Measurements from ENCODE around the gene CNTNAP2.

The CNTNAP2 gene

DNA sequence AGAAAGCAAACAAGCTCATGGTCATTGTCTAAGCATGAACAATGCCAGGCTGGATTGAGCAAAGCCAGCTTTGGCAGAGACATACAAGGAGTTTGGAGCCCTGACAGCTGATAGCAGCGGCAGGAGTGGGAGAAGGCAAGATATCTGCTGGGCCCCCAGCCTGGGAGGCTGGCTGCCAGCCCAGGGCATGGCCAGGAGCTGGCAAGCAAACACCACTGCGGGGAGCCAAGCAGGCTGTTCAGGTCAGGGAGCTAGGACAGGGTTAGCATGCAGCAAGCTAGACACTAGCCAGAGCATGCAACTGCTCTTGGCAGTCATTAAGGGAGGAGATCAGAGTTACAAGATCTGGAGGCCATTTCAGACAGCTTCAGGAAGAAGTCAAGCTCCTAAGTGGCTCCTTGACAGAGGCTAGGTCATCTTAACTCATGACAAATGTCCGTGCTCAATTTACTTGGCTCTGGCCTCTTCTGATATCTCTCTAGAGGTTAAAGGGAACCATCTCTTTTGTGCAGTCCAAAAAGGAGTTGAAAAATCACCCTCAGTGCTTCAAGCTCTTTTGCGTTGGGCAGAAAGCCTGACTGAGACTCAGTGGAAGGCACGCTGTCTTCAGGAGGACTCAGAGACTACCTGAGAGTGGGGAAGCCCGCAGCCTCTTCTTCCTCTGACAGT, 2037.1 kb downstream of the CNTNAP2 start:
- Mint-ChIP-seq H3K27ac (no peak overlapping the region), H3K27me3 (ENCODE audit: low read depth) (no peaks in the 10 kb centered on the region), H3K9me3 (no peaks in the 10 kb centered on the region), H3K36me3 (ENCODE audit: low read depth) (no peaks in the 10 kb centered on the region), H3K4me3 (no peak overlapping the region), H3K4me1 (ENCODE audit: low read depth) (no peaks in the 10 kb centered on the region)
- no peak for DNase-seq (ENCODE audit: low spot score)

DNA sequence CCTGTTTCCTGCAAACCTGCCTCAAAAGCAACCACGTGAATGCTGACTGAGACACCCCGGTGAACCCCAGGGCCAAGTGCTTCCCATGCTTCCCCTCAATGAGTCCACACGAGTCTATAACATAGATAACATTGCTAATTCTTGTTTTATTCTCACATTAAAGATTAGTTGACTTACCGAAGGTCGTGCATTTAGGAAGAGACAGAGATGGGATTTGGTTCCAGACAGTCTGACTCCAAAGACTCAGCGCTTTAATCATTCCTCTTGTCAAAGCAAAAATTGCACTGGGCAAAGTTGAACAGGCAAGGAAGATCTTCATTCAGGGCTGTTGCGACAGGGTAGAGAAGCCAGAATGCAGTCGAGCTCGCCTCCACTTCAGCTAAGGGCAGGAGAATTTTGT, 2038.4 kb downstream of the CNTNAP2 start:
- H3K27ac Mint-ChIP-seq = no peak overlapping the region
- H3K4me1 Mint-ChIP-seq (ENCODE audit: low read depth) = no peaks in the 10 kb centered on the region
- no peaks in the 10 kb centered on the region for H3K9me3 Mint-ChIP-seq

DNA sequence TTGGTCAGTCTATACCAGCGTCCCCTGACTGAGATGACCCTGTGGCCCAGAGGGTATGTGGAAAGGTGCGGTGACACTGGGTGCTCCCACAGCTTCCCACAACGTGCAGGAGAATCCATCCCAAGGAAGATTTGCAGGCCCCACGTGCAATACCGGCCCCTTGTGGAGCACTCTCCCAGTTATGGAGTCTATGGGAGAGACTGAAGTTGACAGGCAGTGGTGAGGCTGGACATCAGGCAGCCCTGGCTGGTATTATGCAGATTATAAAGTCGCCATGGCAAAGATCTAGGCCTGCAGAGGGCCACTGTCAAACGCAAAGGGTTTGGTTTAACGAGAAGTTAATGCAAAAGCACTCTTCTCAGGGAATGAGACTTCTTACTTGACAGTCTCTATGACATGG, 2039.2 kb downstream of the CNTNAP2 start:
- H3K9me3 Mint-ChIP-seq = no peaks in the 10 kb centered on the region
- H3K27me3 Mint-ChIP-seq (ENCODE audit: low read depth) = no peaks in the 10 kb centered on the region
- H3K27ac Mint-ChIP-seq = no peak overlapping the region
- no peaks in the 10 kb centered on the region for H3K4me1 Mint-ChIP-seq (ENCODE audit: low read depth)
- H3K4me3 Mint-ChIP-seq = no peak overlapping the region
- DNase-seq (ENCODE audit: low spot score) = no peak
- H3K36me3 Mint-ChIP-seq (ENCODE audit: low read depth) = no peaks in the 10 kb centered on the region

More for the DNA sequence above, 2038.4 kb downstream of the CNTNAP2 start:
- Mint-ChIP-seq H3K4me3 (no peak overlapping the region), H3K27me3 (ENCODE audit: low read depth) (no peaks in the 10 kb centered on the region), H3K36me3 (ENCODE audit: low read depth) (no peaks in the 10 kb centered on the region)
- no peak for DNase-seq (ENCODE audit: low spot score)

GRCh38 chr7:148156233-148156632, 2039.6 kb downstream of the CNTNAP2 start:
- H3K4me1 Mint-ChIP-seq (ENCODE audit: low read depth) = no peaks in the 10 kb centered on the region
- no peaks in the 10 kb centered on the region for H3K9me3 Mint-ChIP-seq
- no peak overlapping the region for H3K4me3 Mint-ChIP-seq
- no peak for DNase-seq (ENCODE audit: low spot score)
- no peaks in the 10 kb centered on the region for H3K36me3 Mint-ChIP-seq (ENCODE audit: low read depth)
- H3K27me3 Mint-ChIP-seq (ENCODE audit: low read depth) = no peaks in the 10 kb centered on the region
- H3K27ac Mint-ChIP-seq = no peak overlapping the region

- H3K36me3 Mint-ChIP-seq (ENCODE audit: low read depth) = no peaks in the 10 kb centered on the region
- no peak for DNase-seq (ENCODE audit: low spot score)
- no peaks in the 10 kb centered on the region for H3K4me1 Mint-ChIP-seq (ENCODE audit: low read depth)
- no peak overlapping the region for H3K27ac Mint-ChIP-seq
- no peak overlapping the region for H3K4me3 Mint-ChIP-seq
- no peaks in the 10 kb centered on the region for H3K27me3 Mint-ChIP-seq (ENCODE audit: low read depth)
- H3K9me3 Mint-ChIP-seq = no peaks in the 10 kb centered on the region
These were observed 2042.7 kb downstream of the CNTNAP2 start for GRCh38 chr7:148159331-148159730.

GRCh38 chr7:148161776-148162175, 2045.2 kb downstream of the CNTNAP2 start:
- no peaks in the 10 kb centered on the region for H3K4me1 Mint-ChIP-seq (ENCODE audit: low read depth)
- no peak for DNase-seq (ENCODE audit: low spot score)
- H3K27ac Mint-ChIP-seq = no peak overlapping the region
- no peaks in the 10 kb centered on the region for H3K27me3 Mint-ChIP-seq (ENCODE audit: low read depth)
- H3K4me3 Mint-ChIP-seq = no peak overlapping the region
- H3K9me3 Mint-ChIP-seq = no peaks in the 10 kb centered on the region
- no peaks in the 10 kb centered on the region for H3K36me3 Mint-ChIP-seq (ENCODE audit: low read depth)

- Mint-ChIP-seq H3K27me3 (ENCODE audit: low read depth) (no peaks in the 10 kb centered on the region), H3K4me3 (no peak overlapping the region), H3K36me3 (ENCODE audit: low read depth) (no peaks in the 10 kb centered on the region), H3K4me1 (ENCODE audit: low read depth) (no peaks in the 10 kb centered on the region), H3K9me3 (no peaks in the 10 kb centered on the region), H3K27ac (no peak overlapping the region)
- no peak for DNase-seq (ENCODE audit: low spot score)
These were observed 2046.2 kb downstream of the CNTNAP2 start for GRCh38 chr7:148162808-148163207.

GRCh38 chr7:148163246-148163645, 2046.6 kb downstream of the CNTNAP2 start:
- no peaks in the 10 kb centered on the region for H3K36me3 Mint-ChIP-seq (ENCODE audit: low read depth)
- H3K9me3 Mint-ChIP-seq = no peaks in the 10 kb centered on the region
- no peak overlapping the region for H3K27ac Mint-ChIP-seq
- DNase-seq (ENCODE audit: low spot score) = no peak
- no peaks in the 10 kb centered on the region for H3K27me3 Mint-ChIP-seq (ENCODE audit: low read depth)
- H3K4me3 Mint-ChIP-seq = no peak overlapping the region
- H3K4me1 Mint-ChIP-seq (ENCODE audit: low read depth) = no peaks in the 10 kb centered on the region

DNA sequence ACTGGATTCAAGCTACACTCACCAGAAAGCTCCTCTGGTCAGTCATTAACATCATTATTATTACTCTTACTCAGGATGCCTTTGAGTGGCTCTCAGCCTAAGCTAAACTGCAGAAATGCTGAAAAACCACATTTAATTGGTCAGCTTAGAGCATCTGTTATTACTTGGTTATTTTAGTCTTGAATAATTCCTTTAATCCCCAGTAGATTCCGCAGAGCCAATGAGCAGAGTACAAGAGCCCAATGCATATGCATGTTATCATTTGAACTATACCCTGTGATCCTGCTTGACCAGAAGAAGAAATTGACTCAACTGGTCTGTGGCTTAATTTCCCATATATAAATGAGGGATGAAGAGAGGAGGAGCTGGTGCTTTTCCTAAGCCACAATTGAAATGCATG, 2056.3 kb downstream of the CNTNAP2 start:
- no peak overlapping the region for H3K4me3 Mint-ChIP-seq
- H3K27me3 Mint-ChIP-seq (ENCODE audit: low read depth) = no peaks in the 10 kb centered on the region
- no peak for DNase-seq (ENCODE audit: low spot score)
- H3K4me1 Mint-ChIP-seq (ENCODE audit: low read depth) = no peaks in the 10 kb centered on the region
- no peaks in the 10 kb centered on the region for H3K36me3 Mint-ChIP-seq (ENCODE audit: low read depth)
- no peak overlapping the region for H3K27ac Mint-ChIP-seq
- no peaks in the 10 kb centered on the region for H3K9me3 Mint-ChIP-seq

- Mint-ChIP-seq H3K36me3 (ENCODE audit: low read depth) (no peaks in the 10 kb centered on the region), H3K27ac (no peak overlapping the region), H3K9me3 (no peaks in the 10 kb centered on the region), H3K27me3 (ENCODE audit: low read depth) (no peaks in the 10 kb centered on the region), H3K4me1 (ENCODE audit: low read depth) (no peaks in the 10 kb centered on the region), H3K4me3 (no peak overlapping the region)
- no peak for DNase-seq (ENCODE audit: low spot score)
These were observed 2056.8 kb downstream of the CNTNAP2 start for GRCh38 chr7:148173369-148173768.

- Mint-ChIP-seq H3K27me3 (ENCODE audit: low read depth) (no peaks in the 10 kb centered on the region), H3K4me1 (ENCODE audit: low read depth) (no peaks in the 10 kb centered on the region), H3K27ac (no peak overlapping the region), H3K36me3 (ENCODE audit: low read depth) (no peaks in the 10 kb centered on the region), H3K9me3 (no peaks in the 10 kb centered on the region), H3K4me3 (no peak overlapping the region)
- DNase-seq (ENCODE audit: low spot score) = no peak
These were observed 2057.8 kb downstream of the CNTNAP2 start for GRCh38 chr7:148174376-148174775.

- no peaks in the 10 kb centered on the region for H3K36me3 Mint-ChIP-seq (ENCODE audit: low read depth)
- H3K4me3 Mint-ChIP-seq = no peak overlapping the region
- no peaks in the 10 kb centered on the region for H3K9me3 Mint-ChIP-seq
- no peak for DNase-seq (ENCODE audit: low spot score)
- no peaks in the 10 kb centered on the region for H3K27me3 Mint-ChIP-seq (ENCODE audit: low read depth)
- no peaks in the 10 kb centered on the region for H3K4me1 Mint-ChIP-seq (ENCODE audit: low read depth)
- H3K27ac Mint-ChIP-seq = no peak overlapping the region
These were observed 2058.9 kb downstream of the CNTNAP2 start for GRCh38 chr7:148175512-148175911.

GRCh38 chr7:148177972-148178371, 2061.4 kb downstream of the CNTNAP2 start:
- Mint-ChIP-seq H3K27ac (no peak overlapping the region), H3K9me3 (no peaks in the 10 kb centered on the region), H3K36me3 (ENCODE audit: low read depth) (no peaks in the 10 kb centered on the region), H3K4me3 (no peak overlapping the region), H3K27me3 (ENCODE audit: low read depth) (no peaks in the 10 kb centered on the region), H3K4me1 (ENCODE audit: low read depth) (no peaks in the 10 kb centered on the region)
- DNase-seq (ENCODE audit: low spot score) = no peak

DNA sequence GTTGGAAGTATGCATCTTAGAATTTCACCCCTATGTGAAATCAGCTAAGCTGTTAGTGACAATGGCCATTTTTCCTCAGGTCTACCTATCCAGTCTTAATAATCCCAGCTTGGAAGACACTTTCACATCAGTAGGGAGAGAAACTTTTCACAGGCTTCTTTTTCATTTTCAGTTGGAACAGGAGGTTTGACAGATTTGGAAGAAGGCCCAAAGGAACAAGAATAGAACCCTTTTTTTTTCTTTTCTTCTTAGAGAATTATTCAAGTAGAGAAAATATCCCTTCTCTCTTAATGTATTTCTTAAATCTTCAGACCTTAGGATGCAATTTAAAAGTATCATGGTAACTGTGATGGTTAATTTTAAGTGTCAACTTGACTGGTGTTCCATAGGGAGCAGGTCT, 2063.5 kb downstream of the CNTNAP2 start:
- Mint-ChIP-seq H3K4me3 (no peak overlapping the region), H3K4me1 (ENCODE audit: low read depth) (no peaks in the 10 kb centered on the region), H3K9me3 (no peaks in the 10 kb centered on the region), H3K27me3 (ENCODE audit: low read depth) (no peaks in the 10 kb centered on the region), H3K27ac (no peak overlapping the region), H3K36me3 (ENCODE audit: low read depth) (no peaks in the 10 kb centered on the region)
- DNase-seq (ENCODE audit: low spot score) = no peak

DNA sequence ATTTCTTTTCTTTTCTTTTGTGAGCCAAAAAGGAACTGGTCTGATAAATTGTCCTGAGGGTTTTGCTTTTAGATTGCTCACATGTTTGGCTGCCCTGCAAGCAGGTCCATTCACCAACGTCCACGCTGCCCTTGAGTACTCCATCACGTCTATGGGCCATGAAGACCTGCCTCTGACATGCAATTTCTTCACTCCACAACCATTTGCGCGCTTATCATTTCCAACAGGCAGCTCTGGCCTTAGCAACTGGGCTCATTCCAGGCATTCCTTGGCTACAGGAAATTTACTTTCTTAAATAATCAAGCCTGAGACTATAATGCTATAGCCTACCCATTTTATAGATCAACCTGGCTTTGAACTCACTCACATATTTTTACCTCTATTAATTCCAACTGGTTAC, 2065.7 kb downstream of the CNTNAP2 start:
- Mint-ChIP-seq H3K4me3 (no peak overlapping the region), H3K27me3 (ENCODE audit: low read depth) (no peaks in the 10 kb centered on the region), H3K4me1 (ENCODE audit: low read depth) (no peaks in the 10 kb centered on the region), H3K36me3 (ENCODE audit: low read depth) (no peaks in the 10 kb centered on the region), H3K27ac (no peak overlapping the region), H3K9me3 (no peaks in the 10 kb centered on the region)
- no peak for DNase-seq (ENCODE audit: low spot score)
